SK-N-SH treated with all-trans-retinoic acid at 6 μM for 48 hours (cell line): ENCODE data around the gene LRCH2.

ENCODE experiments used
- ATAC-seq: fragments of 200-7000 bp; cut with Tn5 transposase; 3 replicates; pipeline ENCODE4 v1.9.1; 2020; ENCODE audit warnings: mild to moderate bottlenecking, moderate library complexity
- ARNTL ChIP-seq: fragments of 450-650 bp; formaldehyde crosslinking; IDR thresholded peaks from 2 replicates; pipeline ENCODE4 v1.5.0; 2020; ENCODE audit warnings: low read depth, mild to moderate bottlenecking, moderate library complexity, borderline replicate concordance
- BACH2 ChIP-seq: fragments of 250-450 bp; sonication (Bioruptor Pico); IDR thresholded peaks from 2 replicates; pipeline ENCODE4 v1.9.0; 2021; ENCODE audit warnings: mild to moderate bottlenecking, borderline replicate concordance
- CSDC2 ChIP-seq: fragments of 250-450 bp; sonication (Bioruptor Pico); IDR thresholded peaks from 2 replicates; pipeline ENCODE4 v1.5.0; 2020; ENCODE audit warnings: mild to moderate bottlenecking, moderate library complexity
- ESRRG ChIP-seq: fragments of 250-450 bp; sonication (Bioruptor Pico); IDR thresholded peaks from 2 replicates; pipeline ENCODE4 v1.6.1; 2021; ENCODE audit warnings: mild to moderate bottlenecking
- GLIS3 ChIP-seq: fragments of 250-450 bp; sonication (Bioruptor Pico); IDR thresholded peaks from 2 replicates; pipeline ENCODE4 v1.5.0; 2020; ENCODE audit warnings: mild to moderate bottlenecking, moderate library complexity
- ISL1 ChIP-seq: fragments of 250-450 bp; sonication (Bioruptor Pico); IDR thresholded peaks from 2 replicates; pipeline ENCODE4 v2.1.2; 2022; ENCODE audit warnings: mild to moderate bottlenecking, moderate library complexity
- OSR1 ChIP-seq: fragments of 250-450 bp; sonication (Bioruptor Pico); IDR thresholded peaks from 2 replicates; pipeline ENCODE4 v1.8.0; 2022; ENCODE audit warnings: moderate library complexity, mild to moderate bottlenecking, inconsistent platforms
- PPARA ChIP-seq: fragments of 250-450 bp; sonication (Bioruptor Pico); IDR thresholded peaks from 2 replicates; pipeline ENCODE4 v1.5.0; 2020; ENCODE audit warnings: mild to moderate bottlenecking, borderline replicate concordance
- RARB ChIP-seq: fragments of 250-450 bp; sonication (Bioruptor Pico); IDR thresholded peaks from 2 replicates; pipeline ENCODE4 v1.8.0; 2021; ENCODE audit warnings: mild to moderate bottlenecking, moderate library complexity
- SNAI2 ChIP-seq: fragments of 250-450 bp; sonication (Bioruptor Pico); IDR thresholded peaks from 2 replicates; pipeline ENCODE4 v1.5.0; 2020; ENCODE audit warnings: mild to moderate bottlenecking, moderate library complexity
- TCF4 ChIP-seq: fragments of 250-450 bp; sonication (Bioruptor Pico); IDR thresholded peaks from 2 replicates; pipeline ENCODE4 v1.8.0; 2021; ENCODE audit warnings: mild to moderate bottlenecking, moderate library complexity, borderline replicate concordance
- TOX ChIP-seq: fragments of 250-450 bp; sonication (Bioruptor Pico); IDR thresholded peaks from 2 replicates; pipeline ENCODE4 v1.8.0; 2021; ENCODE audit warnings: mild to moderate bottlenecking, moderate library complexity, borderline replicate concordance
- ZC3H10 ChIP-seq: fragments of 250-450 bp; sonication (Bioruptor Pico); IDR thresholded peaks from 2 replicates; pipeline ENCODE4 v1.5.1; 2021; ENCODE audit warnings: mild to moderate bottlenecking, moderate library complexity
- ZFP30 ChIP-seq: fragments of 450-650 bp; formaldehyde crosslinking; IDR thresholded peaks from 2 replicates; pipeline ENCODE4 v1.5.0; 2022; ENCODE audit warnings: mild to moderate bottlenecking, moderate library complexity
- ZNF565 ChIP-seq: fragments of 450-650 bp; formaldehyde crosslinking; conservative IDR thresholded peaks from 2 replicates; pipeline ENCODE4 v1.5.0; 2020; ENCODE audit warnings: low read depth, mild to moderate bottlenecking, moderate library complexity
- ZNF70 ChIP-seq: fragments of 450-650 bp; formaldehyde crosslinking; IDR thresholded peaks from 2 replicates; pipeline ENCODE4 v1.5.0; 2020; ENCODE audit warnings: mild to moderate bottlenecking, moderate library complexity
- ZNF8 ChIP-seq: fragments of 450-650 bp; formaldehyde crosslinking; IDR thresholded peaks from 2 replicates; pipeline ENCODE4 v1.5.0; 2020; ENCODE audit warnings: mild to moderate bottlenecking, moderate library complexity
- TF ChIP-seq, protein P1 (sequence below): fragments of 250-450 bp; sonication (Bioruptor Pico); IDR thresholded peaks from 2 replicates; pipeline ENCODE4 v1.8.0; 2021; ENCODE audit warnings: low read depth, mild to moderate bottlenecking, moderate library complexity, borderline replicate concordance
- TF ChIP-seq, protein P2 (sequence below): fragments of 250-450 bp; sonication (Bioruptor Pico); IDR thresholded peaks from 2 replicates; pipeline ENCODE4 v1.5.1; 2021; ENCODE audit warnings: mild to moderate bottlenecking, moderate library complexity
- TF ChIP-seq, protein P3 (sequence below): fragments of 250-450 bp; sonication (Bioruptor Pico); IDR thresholded peaks from 2 replicates; pipeline ENCODE4 v1.5.1; 2020; ENCODE audit warnings: low read depth, mild to moderate bottlenecking, moderate library complexity
- TF ChIP-seq, protein P4 (sequence below): fragments of 250-450 bp; sonication (Bioruptor Pico); IDR thresholded peaks from 2 replicates; pipeline ENCODE4 v1.8.0; 2020; ENCODE audit warnings: mild to moderate bottlenecking, moderate library complexity, borderline replicate concordance

Gene LRCH2

DNA sequence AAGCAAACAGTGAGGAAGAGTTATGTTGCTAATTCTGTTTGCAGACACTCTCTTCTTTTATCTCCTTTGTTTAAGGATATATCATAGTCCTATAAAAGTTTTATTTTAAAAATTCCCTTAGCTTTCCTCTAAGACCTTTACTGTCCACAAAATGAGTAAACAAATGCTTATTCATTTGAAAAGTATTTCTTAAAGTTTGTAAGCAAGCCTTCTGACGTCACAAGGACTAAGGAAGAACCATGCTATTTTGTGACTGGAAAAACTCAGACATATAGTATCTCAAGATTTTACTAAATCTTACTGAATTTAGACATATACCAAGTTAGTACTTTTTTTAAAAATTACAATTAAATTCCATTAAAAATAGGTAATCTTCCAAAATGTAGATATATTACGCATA is 49.9 kb downstream of the LRCH2 start:
- no peak for ATAC-seq
- TF ChIP-seq ZNF70 (CRISPR knock-in tag) (no peak), CSDC2 (CRISPR knock-in tag) (no peak), TCF4 (CRISPR knock-in tag) (no peak), GLIS3 (CRISPR knock-in tag) (no peak), ZNF8 (CRISPR knock-in tag) (no peak), OSR1 (no peak), ZFP30 (CRISPR knock-in tag) (no peak), SNAI2 (CRISPR knock-in tag) (no peak), ZNF565 (CRISPR knock-in tag) (no peak), ZC3H10 (CRISPR knock-in tag) (no peak), RARB (no peak), ARNTL (CRISPR knock-in tag) (no peak), PPARA (CRISPR knock-in tag) (no peak), ISL1 (CRISPR knock-in tag) (no peak), ESRRG (CRISPR knock-in tag) (no peak)
- TF ChIP-seq, protein P1, sequence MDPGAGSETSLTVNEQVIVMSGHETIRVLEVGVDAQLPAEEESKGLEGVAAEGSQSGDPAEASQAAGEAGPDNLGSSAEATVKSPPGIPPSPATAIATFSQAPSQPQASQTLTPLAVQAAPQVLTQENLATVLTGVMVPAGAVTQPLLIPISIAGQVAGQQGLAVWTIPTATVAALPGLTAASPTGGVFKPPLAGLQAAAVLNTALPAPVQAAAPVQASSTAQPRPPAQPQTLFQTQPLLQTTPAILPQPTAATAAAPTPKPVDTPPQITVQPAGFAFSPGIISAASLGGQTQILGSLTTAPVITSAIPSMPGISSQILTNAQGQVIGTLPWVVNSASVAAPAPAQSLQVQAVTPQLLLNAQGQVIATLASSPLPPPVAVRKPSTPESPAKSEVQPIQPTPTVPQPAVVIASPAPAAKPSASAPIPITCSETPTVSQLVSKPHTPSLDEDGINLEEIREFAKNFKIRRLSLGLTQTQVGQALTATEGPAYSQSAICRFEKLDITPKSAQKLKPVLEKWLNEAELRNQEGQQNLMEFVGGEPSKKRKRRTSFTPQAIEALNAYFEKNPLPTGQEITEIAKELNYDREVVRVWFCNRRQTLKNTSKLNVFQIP (CRISPR knock-in tag) = no peak
- TF ChIP-seq, protein P2, sequence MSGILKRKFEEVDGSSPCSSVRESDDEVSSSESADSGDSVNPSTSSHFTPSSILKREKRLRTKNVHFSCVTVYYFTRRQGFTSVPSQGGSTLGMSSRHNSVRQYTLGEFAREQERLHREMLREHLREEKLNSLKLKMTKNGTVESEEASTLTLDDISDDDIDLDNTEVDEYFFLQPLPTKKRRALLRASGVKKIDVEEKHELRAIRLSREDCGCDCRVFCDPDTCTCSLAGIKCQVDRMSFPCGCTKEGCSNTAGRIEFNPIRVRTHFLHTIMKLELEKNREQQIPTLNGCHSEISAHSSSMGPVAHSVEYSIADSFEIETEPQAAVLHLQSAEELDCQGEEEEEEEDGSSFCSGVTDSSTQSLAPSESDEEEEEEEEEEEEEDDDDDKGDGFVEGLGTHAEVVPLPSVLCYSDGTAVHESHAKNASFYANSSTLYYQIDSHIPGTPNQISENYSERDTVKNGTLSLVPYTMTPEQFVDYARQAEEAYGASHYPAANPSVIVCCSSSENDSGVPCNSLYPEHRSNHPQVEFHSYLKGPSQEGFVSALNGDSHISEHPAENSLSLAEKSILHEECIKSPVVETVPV (CRISPR knock-in tag) = no peak
- TF ChIP-seq, protein P3, sequence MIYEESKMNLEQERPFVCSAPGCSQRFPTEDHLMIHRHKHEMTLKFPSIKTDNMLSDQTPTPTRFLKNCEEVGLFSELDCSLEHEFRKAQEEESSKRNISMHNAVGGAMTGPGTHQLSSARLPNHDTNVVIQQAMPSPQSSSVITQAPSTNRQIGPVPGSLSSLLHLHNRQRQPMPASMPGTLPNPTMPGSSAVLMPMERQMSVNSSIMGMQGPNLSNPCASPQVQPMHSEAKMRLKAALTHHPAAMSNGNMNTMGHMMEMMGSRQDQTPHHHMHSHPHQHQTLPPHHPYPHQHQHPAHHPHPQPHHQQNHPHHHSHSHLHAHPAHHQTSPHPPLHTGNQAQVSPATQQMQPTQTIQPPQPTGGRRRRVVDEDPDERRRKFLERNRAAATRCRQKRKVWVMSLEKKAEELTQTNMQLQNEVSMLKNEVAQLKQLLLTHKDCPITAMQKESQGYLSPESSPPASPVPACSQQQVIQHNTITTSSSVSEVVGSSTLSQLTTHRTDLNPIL = no peak
- TF ChIP-seq, protein P4, sequence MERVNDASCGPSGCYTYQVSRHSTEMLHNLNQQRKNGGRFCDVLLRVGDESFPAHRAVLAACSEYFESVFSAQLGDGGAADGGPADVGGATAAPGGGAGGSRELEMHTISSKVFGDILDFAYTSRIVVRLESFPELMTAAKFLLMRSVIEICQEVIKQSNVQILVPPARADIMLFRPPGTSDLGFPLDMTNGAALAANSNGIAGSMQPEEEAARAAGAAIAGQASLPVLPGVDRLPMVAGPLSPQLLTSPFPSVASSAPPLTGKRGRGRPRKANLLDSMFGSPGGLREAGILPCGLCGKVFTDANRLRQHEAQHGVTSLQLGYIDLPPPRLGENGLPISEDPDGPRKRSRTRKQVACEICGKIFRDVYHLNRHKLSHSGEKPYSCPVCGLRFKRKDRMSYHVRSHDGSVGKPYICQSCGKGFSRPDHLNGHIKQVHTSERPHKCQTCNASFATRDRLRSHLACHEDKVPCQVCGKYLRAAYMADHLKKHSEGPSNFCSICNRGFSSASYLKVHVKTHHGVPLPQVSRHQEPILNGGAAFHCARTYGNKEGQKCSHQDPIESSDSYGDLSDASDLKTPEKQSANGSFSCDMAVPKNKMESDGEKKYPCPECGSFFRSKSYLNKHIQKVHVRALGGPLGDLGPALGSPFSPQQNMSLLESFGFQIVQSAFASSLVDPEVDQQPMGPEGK (CRISPR knock-in tag) = no peak

DNA sequence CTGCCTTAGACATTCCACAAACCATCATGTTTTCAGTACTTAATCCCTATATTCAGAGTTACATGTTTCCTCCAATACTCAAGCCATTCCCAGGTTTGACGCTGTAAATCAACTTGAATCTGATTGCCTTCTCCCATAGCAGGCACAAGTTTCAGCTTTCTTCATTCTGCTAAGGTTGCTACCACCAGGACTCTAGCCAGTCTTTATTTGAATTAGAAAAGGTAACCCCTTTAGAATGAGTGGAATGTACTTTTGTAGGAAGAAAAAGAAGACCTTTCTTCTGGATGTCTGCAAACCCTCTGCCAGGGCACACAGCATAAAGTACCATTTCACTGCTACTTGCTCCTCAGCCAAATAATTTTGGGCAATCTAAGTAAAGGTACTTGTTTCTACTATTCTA is 55.4 kb downstream of the LRCH2 start:
- ATAC-seq = no peak
- TF ChIP-seq, protein P1 (CRISPR knock-in tag) = no peak
- no peak for TF ChIP-seq ARNTL (CRISPR knock-in tag)
- no peak for TF ChIP-seq RARB
- TF ChIP-seq ESRRG (CRISPR knock-in tag) = no peak
- no peak for TF ChIP-seq BACH2 (CRISPR knock-in tag)
- no peak for TF ChIP-seq ZC3H10 (CRISPR knock-in tag)
- no peak for TF ChIP-seq OSR1
- TF ChIP-seq, protein P3 = no peak
- no peak for TF ChIP-seq TCF4 (CRISPR knock-in tag)
- TF ChIP-seq PPARA (CRISPR knock-in tag) = no peak
- TF ChIP-seq CSDC2 (CRISPR knock-in tag) = no peak
- TF ChIP-seq SNAI2 (CRISPR knock-in tag) = no peak
- TF ChIP-seq TOX (CRISPR knock-in tag) = no peak
- TF ChIP-seq, protein P4 (CRISPR knock-in tag) = no peak
